K562 (cell line): ENCODE measurements around the gene GNAL. TPM values are rescaled to one million over a fixed set of nuclear protein-coding genes. Genes with fewer than 3 reads are reported as not detected.

Experiments
- GMEB1 ChIP-seq: fragments of 250-450 bp; sonication (Bioruptor Pico); IDR thresholded peaks from 2 replicates; pipeline ENCODE4 v1.4.0; 2020; ENCODE audit warnings: mild to moderate bottlenecking
- THRA ChIP-seq: fragments of 450-650 bp; IDR thresholded peaks from 2 replicates; pipeline ENCODE4 v1.6.1; 2017; ENCODE audit warnings: mild to moderate bottlenecking, moderate library complexity
- ZNF384 ChIP-seq: IDR thresholded peaks from 2 replicates; pipeline ENCODE4 v1.6.1; 2012; ENCODE audit warnings: low read depth, low read length, improper control_type of control experiment
- polyA plus RNA-seq, 8 experiments: library from polyadenylated mRNA; depleted of rRNA in 4 of 8; stranded (reverse) in 5 of 8; unstranded in 3 of 8; fragments of >200 nt; fragmentation: Nextera tagmentation in 2 of 8; fragmentation: Illumina TruSeq in 1 of 8; extraction: Ambion mirVana in 2 of 8; extraction: Trizol in 1 of 8; gene quantifications; 2 replicates each; pipeline versions ENCODE4 v1.2.1 to v1.2.3, GENCODE V29; 2011 to 2014; ENCODE audit warnings: inconsistent platforms in 1 of 8, missing spikeins in 1 of 8
- total RNA-seq, 7 experiments: library from RNA; depleted of rRNA in 6 of 7; stranded (reverse); fragments of >200 nt in 6 of 7; fragmentation: Illumina TruSeq in 2 of 7; extraction: Trizol in 2 of 7; gene quantifications; 2 replicates each; pipeline versions ENCODE4 v1.2.1 to v1.2.3, GENCODE V29; 2011 to 2021; ENCODE audit warnings: low replicate concordance in 1 of 7
- TF ChIP-seq, protein P1 (sequence below), 2 experiments: IDR thresholded peaks in 1 of 2; conservative IDR thresholded peaks in 1 of 2; 2 replicates each; pipeline ENCODE4 v1.6.1; 2016; ENCODE audit warnings: low read depth in 2 of 2, mild to moderate bottlenecking in 1 of 2, missing compliant biosample characterization in 1 of 2, missing genetic modification characterization in 1 of 2, moderate library complexity in 1 of 2

Gene GNAL
- total and polyA plus RNA-seq, 9 of the 15 experiments (the other 6 are each of a cell fraction or from before 2014, with no cell fraction given) = under 0.01 to 0.10 (median 0.01) TPM; not detected in 5

DNA sequence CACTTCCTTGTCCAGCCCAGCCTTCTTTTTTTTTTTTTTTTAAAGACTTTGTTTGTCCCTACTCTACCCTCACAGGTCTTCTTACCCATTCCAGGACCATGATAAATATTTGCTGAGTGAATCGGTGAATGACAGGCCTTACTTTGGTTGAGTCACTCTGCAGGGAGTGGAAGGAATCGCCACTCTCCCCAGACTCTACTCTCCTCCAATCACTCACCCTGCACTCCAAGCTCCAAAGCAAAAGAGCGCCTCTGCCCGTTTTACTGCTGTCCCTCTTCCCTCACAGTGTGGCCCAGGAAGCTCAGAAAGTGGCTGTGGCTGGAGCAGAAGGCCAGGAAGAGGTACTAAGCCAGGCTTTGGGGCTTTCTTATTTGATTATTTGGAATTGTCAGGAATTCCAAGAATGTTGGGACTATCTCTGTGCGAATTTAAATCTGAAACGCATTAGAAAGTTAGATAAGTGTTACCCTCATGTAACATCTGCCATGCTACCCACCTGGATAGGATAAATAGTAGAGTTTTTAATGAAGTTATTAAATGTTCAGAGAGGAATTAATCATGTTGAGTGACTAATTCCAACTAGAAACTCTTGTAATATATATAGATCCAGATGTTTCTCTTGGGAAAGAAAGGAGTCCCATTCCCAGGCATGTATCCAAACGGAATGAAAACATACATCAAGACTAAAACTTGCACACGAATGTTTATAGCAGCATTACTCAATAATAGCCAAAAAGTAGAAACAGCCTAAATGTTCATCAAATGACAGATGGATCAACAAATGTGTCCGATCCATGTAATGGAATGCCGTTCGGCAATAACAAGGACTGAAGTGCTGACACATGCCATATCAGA, 119.2 kb downstream of the GNAL start (continued):
- TF ChIP-seq, protein P1, sequence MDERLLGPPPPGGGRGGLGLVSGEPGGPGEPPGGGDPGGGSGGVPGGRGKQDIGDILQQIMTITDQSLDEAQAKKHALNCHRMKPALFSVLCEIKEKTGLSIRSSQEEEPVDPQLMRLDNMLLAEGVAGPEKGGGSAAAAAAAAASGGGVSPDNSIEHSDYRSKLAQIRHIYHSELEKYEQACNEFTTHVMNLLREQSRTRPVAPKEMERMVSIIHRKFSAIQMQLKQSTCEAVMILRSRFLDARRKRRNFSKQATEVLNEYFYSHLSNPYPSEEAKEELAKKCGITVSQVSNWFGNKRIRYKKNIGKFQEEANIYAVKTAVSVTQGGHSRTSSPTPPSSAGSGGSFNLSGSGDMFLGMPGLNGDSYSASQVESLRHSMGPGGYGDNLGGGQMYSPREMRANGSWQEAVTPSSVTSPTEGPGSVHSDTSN (CRISPR knock-in tag; IDR thresholded peaks at IDR 0.05; ENCODE audit: low read depth) = no peak
- TF ChIP-seq, protein P1 (tag; conservative IDR thresholded peaks at IDR 0.05; ENCODE audit: low read depth) = peak; percentile 42; the same call in 1 of the 2 replicates
- TF ChIP-seq ZNF384 = 0 out of 2 replicates have a peak, but pooled peaks have one; percentile 10
- TF ChIP-seq THRA = no peak
- TF ChIP-seq GMEB1 (CRISPR knock-in tag) = no peak
